K562 (cell line): Measurements from ENCODE around the gene NMT1. TPM values are rescaled to one million over a fixed set of nuclear protein-coding genes. Genes with fewer than 3 reads are reported as not detected.

ENCODE experiments used
- DPF2 ChIP-seq: fragments of 450-650 bp; IDR thresholded peaks from 2 replicates; pipeline ENCODE4 v1.6.1; 2016
- HDAC6 ChIP-seq: IDR thresholded peaks from 2 replicates; pipeline ENCODE4 v1.6.1; 2012; ENCODE audit warnings: low read depth, mild to moderate bottlenecking, control low read depth, inconsistent platforms, low read length, moderate library complexity
- LARP7 ChIP-seq: fragments of 450-650 bp; IDR thresholded peaks from 2 replicates; pipeline ENCODE4 v1.6.1; 2016
- POLR2AphosphoS2 ChIP-seq: IDR thresholded peaks from 2 replicates; pipeline ENCODE4 v1.6.1; 2012; ENCODE audit warnings: low read length, improper control_type of control experiment
- RAD21 ChIP-seq, 2 experiments: fragments of 250-450 bp in 1 of 2; fragments of 450-650 bp in 1 of 2; sonication (Bioruptor Pico) in 1 of 2; formaldehyde crosslinking in 1 of 2; IDR thresholded peaks in 1 of 2; conservative IDR thresholded peaks in 1 of 2; 2 replicates each; pipeline versions ENCODE4 v1.4.0 to v1.8.0; 2020 to 2022; ENCODE audit warnings: mild to moderate bottlenecking in 2 of 2, moderate library complexity in 1 of 2
- REST ChIP-seq, 2 experiments: fragments of 450-650 bp; formaldehyde crosslinking in 1 of 2; IDR thresholded peaks; 2 replicates each; pipeline versions ENCODE4 v1.4.0 to v1.6.1; 2014 to 2020; ENCODE audit warnings: mild to moderate bottlenecking in 2 of 2, borderline replicate concordance in 1 of 2, low read depth in 1 of 2
- STAT6 ChIP-seq: sonication (generic); formaldehyde crosslinking; IDR thresholded peaks from 2 replicates; pipeline ENCODE4 v1.8.1; 2023; ENCODE audit warnings: mild to moderate bottlenecking, missing genetic modification reagents
- TBP ChIP-seq: optimal IDR thresholded peaks from 2 replicates; pipeline ENCODE3; 2011; ENCODE audit warnings: low read depth, low read length, improper control_type of control experiment
- TRIM24 ChIP-seq, 2 experiments: fragments of 450-650 bp; IDR thresholded peaks; 2 replicates each; pipeline ENCODE4 v1.6.1; 2016
- VEZF1 ChIP-seq: fragments of 200-800 bp; sonication (Bioruptor generic); IDR thresholded peaks from 2 replicates; pipeline ENCODE4 v1.6.1; 2017; ENCODE audit warnings: missing genetic modification characterization, missing compliant biosample characterization
- ZNF239 ChIP-seq: fragments of 250-450 bp; sonication (Bioruptor Pico); IDR thresholded peaks from 2 replicates; pipeline ENCODE4 v1.4.0; 2020; ENCODE audit warnings: mild to moderate bottlenecking
- ZNF41 ChIP-seq: fragments of 250-450 bp; sonication (Bioruptor Pico); conservative IDR thresholded peaks from 2 replicates; pipeline ENCODE4 v1.4.0; 2020; ENCODE audit warnings: mild to moderate bottlenecking
- ZNF512 ChIP-seq: IDR thresholded peaks from 2 replicates; pipeline ENCODE4 v1.6.1; 2016; ENCODE audit warnings: missing genetic modification characterization, missing compliant biosample characterization
- polyA plus RNA-seq, 8 experiments: library from polyadenylated mRNA; depleted of rRNA in 4 of 8; stranded (reverse) in 5 of 8; unstranded in 3 of 8; fragments of >200 nt; fragmentation: Nextera tagmentation in 2 of 8; fragmentation: Illumina TruSeq in 1 of 8; extraction: Ambion mirVana in 2 of 8; extraction: Trizol in 1 of 8; gene quantifications; 2 replicates each; pipeline versions ENCODE4 v1.2.1 to v1.2.3, GENCODE V29; 2011 to 2014; ENCODE audit warnings: inconsistent platforms in 1 of 8, missing spikeins in 1 of 8
- total RNA-seq, 7 experiments: library from RNA; depleted of rRNA in 6 of 7; stranded (reverse); fragments of >200 nt in 6 of 7; fragmentation: Illumina TruSeq in 2 of 7; extraction: Trizol in 2 of 7; gene quantifications; 2 replicates each; pipeline versions ENCODE4 v1.2.1 to v1.2.3, GENCODE V29; 2011 to 2021; ENCODE audit warnings: low replicate concordance in 1 of 7

Gene NMT1
- total and polyA plus RNA-seq, 9 of the 15 experiments (the other 6 are each of a cell fraction or from before 2014, with no cell fraction given): 86.7 to 569 (median 213) TPM

- TF ChIP-seq REST (IDR thresholded peaks at IDR 0.05; ENCODE audit: borderline replicate concordance) (peak; percentile 36; the same call in 1 of the 2 replicates), REST (CRISPR knock-in tag; IDR thresholded peaks at IDR 0.05; ENCODE audit: low read depth) (no peak), DPF2 (peak; percentile 96), TRIM24 (IDR thresholded peaks at IDR 0.05) (0 out of 4 replicates have a peak, but pooled peaks of 1 of the 2 experiments have one; percentile 35), ZNF41 (no peak), RAD21 (CRISPR knock-in tag; conservative IDR thresholded peaks at IDR 0.05 in 1 of 2, IDR thresholded peaks at IDR 0.05 in 1 of 2) (no peak), STAT6 (CRISPR knock-in tag) (no peak), ZNF239 (CRISPR knock-in tag) (no peak), VEZF1 (CRISPR knock-in tag) (peak; percentile 73), LARP7 (no peak), POLR2AphosphoS2 (no peak), ZNF512 (tag) (no peak), HDAC6 (no peak), TBP (no peak)
Observed at GRCh38 chr17:45123930-45124796, 63.0 kb downstream of the NMT1 start (continued).
